ENCODE measurements around the gene FBXW2.

DNA sequence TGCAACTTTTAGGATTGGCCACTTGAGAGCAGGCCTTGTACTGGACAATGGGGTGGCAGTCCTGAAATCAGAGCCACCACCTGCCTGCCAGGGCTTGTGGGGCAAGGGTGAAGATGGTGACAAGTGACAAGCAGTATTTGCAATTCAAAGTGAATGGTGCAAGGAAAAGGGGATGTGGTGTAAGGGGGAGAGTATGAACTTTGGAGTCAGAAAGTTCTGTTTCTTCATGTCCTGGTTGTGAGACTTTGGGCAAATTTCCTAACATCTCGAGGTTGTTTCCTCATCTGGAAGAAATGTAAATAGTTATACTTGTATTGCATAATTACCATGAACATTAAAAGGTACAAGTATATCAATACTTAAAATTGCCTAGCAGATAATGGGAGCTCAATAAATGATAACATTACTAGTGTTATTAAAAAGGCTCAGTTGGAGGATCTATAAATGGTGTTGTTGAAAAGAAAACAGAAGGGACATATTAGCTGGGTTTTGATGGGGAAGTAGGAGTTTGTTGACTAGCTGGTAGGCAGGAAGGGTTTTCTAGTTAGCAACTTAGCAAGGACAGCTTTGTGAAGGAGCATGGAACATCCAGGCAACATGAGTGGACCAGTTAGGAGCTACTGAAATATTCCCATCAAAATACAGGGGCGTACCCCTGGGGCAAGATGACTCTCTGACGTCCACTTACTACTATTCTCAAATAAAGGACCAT, 57.6 kb downstream of the FBXW2 start:
- TF ChIP-seq TAF1 (IDR thresholded peaks at IDR 0.05; ENCODE audit: borderline replicate concordance, insufficient read depth, low read length): no peak
- TF ChIP-seq POLR2AphosphoS5 (IDR thresholded peaks at IDR 0.05; ENCODE audit: low read depth, low read length): no peak

All from PFSK-1 (cell line).